NOMO-1 (cell line): Measurements from ENCODE around the gene SPTBN5.

Source experiments
- DNase-seq, 2 experiments: peaks; one replicate each; lab custom pipeline; 2025; ENCODE audit not compliant: unreplicated experiment in 2 of 2; lab: John Stamatoyannopoulos, UW

The SPTBN5 gene

DNA sequence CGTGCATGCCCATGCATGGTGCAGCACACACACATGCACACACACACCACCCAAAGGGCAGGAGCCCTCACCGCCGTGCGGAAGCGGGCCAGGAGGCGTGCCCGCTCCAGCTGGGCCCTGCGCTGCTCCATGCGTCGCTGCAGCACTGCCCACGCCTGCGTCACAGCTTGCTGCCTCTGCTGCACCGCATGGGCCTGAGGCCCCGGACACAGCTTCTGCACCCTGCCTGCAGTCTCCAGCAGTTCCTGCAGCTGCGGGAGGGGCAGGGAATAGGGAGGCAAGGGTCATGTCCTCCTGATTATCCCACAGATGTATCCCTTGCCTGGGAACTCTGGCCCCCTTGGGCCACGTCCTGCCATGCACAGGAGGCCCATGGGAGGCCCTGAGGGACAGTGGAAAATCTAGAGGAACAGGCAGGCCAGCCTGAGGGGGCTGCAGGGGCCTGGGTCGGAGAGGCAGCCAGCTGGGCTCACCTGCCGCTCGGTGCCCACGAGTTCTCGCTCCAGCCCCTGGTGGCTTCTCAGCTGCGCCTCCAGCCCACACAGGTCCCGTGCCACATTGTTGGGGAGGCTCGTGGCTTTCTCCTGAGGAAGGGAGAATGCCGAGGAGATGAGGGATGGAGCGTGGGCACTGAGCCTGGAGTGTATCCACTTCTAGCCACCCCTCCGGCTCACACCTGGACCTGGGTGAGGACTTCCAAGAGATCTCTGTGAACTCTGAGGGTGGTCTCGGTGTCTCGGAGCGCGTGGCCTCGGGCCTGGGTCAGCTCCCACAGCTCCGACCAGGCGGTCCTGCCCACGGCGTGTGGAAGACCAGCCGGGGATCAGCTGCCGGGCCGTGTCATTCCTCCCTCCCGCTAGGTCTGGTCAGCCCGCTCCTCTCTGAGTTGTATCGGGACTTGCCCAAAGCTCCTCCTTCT is 23.8 kb downstream of the SPTBN5 start:
- DNase-seq = no peak

DNA sequence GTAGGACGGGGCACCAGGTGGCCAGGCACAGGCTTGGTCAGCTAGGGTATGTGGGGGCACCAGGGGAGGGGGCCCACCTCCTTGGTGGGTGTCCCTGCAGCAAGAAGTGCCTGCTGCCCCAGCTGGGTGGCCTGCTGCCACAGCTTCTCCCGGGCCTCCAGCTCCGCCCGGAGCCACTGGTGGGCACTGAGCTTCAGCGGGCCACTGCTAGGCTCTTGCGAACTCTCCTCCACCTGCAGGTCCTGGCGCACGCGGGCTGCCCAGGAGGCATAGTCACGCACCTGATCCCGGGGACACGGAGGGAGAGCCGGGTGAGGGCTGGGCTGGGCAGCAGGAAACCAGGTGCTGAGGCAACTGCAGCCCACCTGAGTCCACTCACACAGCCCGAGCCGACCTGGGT is 25.5 kb downstream of the SPTBN5 start:
- DNase-seq = no peak

DNA sequence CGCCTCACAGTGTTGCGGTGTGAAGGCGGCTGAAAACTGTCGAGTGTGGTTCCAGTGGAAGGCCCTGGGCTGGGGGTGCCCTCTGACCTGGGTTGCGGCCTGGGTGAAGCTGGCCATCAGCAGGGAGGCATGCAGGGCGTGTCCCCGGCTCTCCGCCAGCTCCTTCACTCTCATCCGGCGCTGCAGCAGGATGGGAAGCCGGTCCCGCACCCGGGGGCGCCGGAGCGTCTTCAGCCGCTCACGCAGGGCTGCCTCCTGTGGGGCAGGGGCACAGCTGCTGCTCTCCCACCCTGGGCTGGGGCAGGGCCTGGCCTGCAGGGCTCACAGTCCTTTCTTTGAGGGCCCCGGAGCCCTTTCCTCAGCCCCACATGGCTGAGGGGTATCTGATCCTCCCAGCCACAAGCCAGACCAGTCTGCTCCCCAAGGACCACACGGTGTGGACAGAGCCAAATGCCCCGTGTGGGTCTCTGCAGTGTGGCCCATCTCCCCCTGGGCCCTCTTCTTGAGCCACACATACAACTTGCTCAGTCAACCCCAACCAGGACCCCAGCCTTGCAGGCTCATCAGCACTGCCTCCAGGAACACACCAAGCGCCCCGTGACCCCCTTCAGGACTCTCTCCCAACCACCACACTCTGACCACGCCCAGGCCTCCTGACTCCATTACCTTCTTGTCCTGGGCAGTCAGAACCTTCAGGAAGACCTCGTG is 26.8 kb downstream of the SPTBN5 start:
- DNase-seq = no peak

DNA sequence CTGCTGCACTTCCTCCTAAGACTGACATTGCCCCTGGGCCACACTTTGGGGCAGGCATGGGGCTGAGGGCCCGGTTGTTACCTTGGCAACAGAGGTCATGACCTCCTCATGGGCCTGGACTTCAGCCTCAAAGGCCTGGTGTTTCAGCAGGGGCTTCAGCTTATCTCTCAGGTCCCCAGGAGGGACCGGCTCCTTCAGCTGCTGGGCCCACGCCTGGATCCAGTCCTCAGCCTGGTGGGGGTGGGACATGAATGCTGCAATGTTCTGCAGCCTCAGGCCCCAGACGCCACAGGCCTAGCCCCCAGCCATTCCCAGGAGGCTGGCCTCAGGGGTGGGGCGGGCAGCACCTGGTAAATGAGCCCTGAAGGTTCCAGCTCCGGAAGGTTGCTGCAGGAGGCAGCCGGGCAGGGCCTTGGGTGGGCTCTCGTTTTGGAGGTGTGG is 27.6 kb downstream of the SPTBN5 start:
- DNase-seq = no peak

DNA sequence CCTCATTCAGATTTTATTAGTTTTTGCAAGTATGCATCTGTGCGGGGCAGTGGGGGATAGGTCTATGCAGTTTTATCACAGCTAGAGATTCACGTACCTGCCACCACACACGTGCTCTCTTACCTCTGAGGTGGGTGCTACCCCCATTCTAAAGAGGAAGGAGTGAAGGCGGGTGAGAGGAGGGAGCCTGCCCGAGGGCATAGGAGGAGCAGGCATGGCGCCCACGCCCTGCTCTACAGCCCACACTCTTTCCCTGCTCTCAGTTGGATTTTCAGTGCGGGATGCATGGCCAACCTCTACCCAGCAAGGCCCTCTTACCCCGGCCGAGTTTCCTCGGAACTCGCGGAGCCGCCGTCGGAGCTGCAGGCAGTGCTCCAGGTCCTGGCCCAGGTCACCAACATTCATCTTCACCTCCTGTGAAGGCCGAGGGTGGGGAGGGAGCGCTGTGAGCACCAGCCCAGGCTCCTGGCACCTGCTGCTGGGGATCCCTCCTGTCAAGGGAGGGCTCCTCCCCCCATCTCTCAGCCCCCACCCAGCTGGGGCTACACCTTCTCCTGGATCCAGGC is 28.3 kb downstream of the SPTBN5 start:
- DNase-seq = no peak

DNA sequence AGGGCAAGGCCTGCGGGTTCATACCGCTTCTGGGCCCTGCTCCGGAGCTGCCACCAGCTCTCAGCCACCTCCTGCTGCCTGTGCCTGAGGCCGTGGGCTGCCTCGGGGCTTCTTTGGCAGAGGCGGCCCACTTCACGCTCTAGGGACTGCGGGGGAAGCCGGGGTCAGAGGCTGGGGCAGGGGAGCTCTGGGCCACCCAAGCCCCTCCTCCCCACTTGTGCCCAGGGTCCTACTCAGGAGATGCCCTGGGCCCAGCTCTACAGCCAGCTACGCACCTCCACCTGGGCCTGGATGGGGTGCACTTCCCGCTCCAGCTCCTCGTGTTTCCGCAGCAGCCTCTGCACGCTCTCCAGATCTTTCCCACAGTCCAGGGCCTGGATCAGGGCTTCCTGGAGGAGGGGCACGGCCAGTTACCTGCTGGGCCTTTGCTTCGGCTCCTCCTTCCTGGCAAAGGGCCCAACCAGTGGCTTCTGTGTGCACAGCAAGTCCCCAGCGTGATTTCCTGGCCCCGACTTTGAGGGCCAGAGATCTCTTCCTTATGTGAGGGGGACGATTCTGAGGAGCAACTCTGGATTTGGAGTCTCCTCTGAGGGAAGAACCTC is 31.2 kb downstream of the SPTBN5 start:
- DNase-seq = no peak

DNA sequence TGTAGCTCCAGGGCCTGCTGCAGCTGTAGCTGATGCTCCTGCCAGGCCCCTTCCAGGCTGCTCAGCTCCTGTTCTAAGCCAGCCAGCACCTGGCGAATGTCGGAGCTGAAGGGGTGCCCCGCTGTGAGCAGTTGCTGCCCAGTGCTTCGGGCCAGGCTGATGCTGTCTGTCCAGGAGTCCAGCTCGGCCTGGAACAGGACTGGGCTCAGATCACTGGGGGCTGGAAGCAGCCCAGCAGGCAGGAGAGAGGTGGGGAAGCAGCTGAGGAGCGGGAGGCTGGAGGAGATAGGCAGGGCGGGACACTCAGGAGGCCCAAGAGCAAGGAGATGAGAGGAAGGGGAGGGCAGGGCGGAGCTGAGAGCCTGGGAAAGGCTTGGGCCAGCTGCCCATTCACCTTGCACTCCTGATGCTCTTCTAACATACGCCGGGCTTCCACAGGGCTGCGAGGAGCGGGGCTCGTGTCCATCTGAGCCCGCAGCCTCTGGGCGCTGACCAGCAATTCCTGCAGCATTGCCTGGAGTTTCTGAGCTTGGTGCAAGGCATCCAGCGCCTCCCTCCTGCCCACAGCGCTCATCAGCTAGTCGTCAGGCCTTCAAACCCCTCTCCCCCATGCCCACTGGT is 32.0 kb downstream of the SPTBN5 start:
- DNase-seq = no peak

DNA sequence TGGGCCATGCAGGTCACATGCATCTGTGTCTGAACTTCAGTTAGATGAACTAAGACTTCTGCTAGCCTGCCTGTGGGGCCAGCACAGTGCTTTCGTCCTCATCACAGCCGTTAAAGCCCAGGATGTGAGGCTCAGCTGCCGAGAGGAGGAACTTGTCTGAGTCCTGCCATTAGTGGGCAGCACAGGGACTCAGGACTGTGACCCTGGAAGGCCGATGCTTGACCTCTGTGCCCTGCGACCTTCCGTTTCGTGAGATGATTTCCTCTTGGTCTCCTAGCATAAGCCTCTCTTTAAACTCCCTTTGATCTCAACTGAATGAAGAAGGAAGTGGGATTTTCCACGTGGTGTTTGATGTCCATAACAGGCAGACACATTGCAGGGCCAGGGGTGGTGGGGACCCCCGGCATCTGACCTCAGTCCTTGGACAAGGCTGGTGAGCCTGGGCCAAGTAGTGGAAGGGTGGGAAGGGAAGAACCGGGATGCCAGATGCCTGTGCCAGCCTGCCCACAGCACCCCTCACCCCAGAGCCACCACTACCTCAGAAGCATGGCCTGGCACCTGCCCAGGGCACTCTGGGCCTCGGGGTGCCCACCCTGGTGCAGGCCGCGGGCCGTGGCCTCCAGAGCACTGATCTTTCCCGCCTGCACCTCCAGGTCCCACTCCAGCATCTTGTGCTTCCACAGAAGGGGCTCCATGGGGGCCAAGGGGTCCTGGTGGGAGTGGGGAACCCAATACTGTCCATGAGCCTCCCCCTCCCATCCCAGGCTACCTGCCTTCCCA is 33.6 kb downstream of the SPTBN5 start:
- no peak for DNase-seq

DNA sequence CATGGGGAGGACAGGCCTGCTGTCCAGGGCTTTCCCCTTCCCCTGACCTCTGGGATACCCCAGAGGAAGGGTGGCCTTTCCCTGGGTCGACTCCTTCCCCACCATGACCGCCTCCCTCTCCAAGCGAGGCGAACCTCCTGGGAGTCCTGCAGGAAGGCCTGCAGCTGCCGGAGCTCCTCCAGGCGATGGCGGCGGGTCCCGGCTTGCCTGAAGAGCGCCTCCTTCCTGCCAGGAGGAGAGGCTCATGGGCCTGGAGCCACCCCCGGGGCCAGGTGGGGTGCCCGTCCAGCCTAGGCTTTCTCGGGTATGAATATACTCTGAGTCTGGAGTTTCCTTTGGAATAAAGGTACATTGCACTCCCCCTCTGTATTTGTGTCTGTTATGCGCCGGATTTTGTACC is 35.1 kb downstream of the SPTBN5 start:
- no peak for DNase-seq

DNA sequence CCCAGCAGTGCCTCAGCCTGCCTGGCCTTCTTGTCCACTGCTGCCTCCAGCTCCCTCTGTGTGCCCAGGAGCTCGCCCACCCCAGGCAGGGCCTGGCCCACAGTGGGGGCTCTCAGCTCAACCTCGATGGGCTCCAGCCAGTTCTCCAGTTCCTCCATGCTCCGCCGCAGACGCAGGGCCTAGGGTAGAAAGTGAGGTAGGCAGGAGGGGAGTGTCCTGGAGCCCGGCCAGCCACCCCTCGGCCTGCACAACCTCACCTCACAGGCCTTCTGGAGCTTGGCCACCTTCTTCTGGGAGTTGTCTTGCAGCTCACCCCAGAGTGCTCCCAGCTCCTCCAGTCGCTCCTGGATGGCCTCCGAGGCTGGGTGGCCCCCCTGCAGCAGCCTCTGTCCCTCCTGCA is 36.5 kb downstream of the SPTBN5 start:
- DNase-seq = no peak

DNA sequence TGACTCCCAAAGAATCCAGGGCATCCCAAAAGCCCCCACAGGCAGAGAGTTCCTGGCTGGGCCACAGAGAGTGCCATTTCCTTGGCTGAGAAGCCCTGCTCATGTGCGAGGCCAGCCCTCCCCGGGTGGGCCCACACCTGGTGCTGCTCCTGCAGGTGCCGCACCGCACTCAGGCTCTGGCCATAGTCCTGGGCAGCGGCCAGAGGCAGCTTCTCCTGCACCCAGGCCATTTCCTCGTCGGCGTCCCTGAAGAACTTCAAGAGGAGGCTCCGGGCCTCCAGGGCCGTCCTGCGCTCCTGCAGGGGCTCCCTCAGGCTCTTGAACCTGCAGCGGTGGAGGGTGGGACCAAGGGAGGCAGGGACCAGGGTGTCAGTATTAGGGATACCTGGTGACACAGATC is 37.1 kb downstream of the SPTBN5 start:
- DNase-seq = no peak

DNA sequence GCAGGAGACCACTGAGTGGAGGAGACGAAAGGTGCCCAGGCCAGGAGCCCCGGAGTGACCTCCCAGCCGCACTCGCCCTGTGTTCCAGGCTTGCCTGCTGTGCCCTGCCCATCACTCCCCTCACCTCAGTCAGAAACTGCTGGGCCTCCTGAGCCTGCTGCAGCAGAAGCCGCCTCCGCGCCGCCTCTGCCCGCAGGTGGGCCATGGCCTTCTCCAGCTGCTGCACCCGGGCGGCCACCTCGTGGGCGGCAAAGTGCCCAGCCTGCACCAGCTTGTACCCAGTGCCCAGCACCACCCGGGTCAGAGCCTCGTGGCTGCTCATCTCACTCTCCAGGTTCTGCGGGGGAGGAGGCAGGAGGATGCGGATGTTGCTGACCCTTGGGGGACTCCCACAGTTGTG is 37.6 kb downstream of the SPTBN5 start:
- DNase-seq = no peak

DNA sequence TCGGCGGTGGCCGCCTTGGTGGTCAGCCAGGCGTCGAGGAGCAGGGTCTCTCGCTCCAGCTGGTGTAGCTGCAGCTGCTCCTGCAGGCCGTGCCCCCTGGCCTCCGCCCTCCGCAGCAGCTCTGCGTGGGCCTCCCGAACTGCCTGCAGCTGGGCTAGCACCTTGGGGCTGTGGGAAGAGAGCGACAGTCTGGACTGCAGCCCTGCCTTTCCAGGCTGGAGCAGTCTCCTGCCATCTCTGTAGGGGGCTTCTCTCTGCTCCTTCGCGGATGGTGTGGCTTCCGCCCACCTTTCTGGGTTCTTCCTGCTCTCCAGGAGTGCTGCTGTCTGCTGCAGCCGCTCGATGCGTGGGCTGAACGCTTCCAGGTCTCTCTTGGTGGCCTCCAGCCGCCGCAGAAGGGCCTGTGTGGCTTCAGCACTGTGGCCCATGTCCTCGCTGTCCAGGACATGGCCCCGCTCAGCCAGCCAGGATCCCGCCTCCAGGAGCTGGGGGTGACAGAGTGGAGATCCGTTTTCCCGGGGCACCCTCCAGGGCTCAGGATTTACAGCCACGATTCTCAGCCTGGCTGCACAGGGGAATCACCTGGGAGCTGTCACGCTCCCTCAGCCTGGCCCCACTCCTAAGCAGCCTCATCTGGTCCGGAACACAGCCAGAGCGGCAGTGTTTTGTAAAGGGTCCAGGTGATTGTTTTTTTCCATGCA is 38.4 kb downstream of the SPTBN5 start:
- no peak for DNase-seq

DNA sequence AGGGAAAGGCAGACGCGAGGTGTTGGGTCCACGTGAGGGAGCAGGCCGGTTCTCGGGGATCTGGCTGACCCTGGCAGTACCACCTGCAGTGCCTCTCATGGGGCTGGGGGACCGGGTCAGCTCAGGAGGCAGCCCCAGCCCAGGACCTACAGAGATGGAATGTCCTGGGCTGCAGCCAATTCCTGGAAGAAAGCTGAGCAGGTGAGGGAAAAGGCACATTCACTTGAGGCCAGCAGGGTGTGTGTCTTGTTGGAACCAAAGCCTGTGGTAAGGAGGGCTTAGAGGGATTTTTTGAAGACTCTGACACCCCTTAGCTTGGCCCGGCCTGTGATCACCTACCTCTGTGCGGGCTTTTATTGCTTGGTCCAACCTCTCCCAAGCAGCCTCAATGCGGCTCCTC is 39.4 kb downstream of the SPTBN5 start:
- DNase-seq = no peak

DNA sequence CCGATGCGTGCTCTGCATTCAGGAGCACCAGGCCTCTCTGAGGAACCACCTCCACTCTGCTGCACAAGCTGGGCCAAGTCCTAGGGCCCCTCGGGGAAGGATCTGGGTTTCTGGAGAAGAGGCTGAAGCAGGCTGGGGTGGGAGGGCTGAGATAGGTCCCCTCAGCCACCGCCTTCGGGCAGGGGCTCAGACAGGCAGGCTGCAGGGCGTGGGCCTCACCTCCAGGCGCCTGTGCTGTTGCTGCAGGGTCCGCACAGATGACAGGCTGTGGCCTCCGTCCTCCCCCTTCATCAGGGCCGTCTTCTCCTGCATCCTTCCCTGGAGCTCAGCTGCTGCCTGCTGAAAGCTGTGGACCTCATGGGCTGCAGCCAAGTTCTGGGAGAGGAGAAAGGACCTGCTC is 40.0 kb downstream of the SPTBN5 start:
- DNase-seq = no peak

DNA sequence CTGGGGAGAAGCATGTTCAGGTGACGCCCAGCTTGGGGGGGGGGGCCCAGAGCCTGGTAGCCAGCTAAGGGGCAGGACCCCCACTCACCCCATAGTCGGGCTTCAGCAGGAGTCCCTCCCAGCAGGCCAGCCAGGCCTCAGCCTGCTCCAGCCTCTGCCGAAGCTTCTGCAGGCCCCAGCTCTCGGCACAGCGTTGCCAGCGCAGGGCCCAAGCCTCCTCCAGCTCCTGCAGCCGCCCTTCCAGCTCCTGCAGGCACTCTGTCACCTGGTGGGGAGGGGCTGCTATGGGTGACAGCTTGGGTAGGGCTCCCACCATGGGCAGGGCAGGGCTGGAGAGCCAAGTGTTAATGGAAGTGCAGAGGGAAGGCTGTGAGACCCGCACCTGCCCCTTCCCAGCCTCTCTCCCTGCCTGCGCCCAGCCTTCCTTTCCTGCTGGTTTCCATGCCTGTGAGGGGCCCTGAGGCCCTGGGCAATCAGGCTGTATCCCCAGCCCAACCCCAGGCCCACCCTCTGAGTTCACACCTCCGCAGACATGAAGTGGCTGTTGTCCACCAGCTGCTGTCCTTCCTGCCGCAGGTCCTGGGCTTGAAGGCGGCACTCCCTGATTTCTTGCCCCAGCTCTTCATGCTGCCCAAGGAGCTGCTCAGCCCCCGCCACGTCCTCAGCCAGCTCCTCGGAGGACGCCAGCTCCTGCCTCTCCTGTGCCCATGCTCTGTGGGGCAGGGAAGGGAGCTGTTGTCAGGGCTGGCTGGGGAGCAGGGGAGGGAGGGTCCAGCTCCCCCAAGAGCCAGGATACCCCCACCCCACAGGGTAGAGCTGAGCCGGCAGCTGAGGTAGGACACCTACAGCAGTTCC is 40.9 kb downstream of the SPTBN5 start:
- no peak for DNase-seq

DNA sequence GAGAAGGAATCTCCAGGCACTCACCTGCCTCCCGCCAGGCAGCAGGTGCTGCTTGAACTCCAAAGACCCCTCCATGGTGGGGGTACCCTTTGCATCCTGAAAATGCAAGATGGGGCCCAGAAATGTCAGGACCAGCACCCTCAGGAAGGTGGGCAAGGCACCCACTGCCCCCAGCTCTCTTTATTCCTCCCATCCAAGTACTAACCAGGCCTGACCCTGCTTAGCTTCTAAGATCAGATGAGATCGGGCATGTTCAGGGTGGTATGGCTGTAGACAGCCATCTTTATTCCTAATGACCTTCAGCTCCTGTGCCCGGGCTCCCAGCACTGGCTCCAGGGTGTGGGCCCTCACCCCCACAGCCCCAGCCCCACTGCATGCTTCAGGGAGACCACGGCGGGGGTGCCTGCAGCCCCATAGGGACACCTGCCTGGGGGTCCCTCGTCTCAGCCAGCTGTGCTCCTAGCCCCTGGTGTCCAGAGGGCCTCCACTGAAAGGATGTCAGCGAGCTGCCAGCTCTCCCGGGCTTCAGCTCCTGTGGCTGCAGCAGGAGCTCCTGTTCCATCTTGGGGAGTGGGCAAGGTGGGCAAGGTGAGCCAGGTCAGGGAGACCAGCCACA is 42.0 kb downstream of the SPTBN5 start:
- no peak for DNase-seq

DNA sequence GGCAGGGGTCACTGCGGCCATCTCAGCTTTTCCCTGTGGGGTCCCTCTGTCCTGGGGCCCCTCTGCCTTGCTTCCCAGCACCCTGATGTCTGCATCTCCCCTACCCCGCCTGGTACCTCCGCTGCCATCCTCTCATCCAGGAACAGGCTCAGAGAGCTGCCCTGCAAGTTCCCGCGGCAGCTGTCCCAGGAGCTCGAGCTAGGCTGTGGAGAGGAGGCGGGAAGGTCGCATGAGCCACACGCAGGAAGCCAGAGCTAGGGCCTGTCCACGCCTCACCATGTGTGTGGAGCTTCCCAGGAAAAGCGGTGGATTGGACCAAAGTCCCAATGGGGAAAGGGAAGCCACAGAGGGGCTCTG is 42.7 kb downstream of the SPTBN5 start:
- no peak for DNase-seq
